B cell (primary cell): ENCODE measurements around the gene OR2AT4. TPM values are rescaled to one million over a fixed set of nuclear protein-coding genes. Genes with fewer than 3 reads are reported as not detected.
A peak's percentile ranks its signal among the peaks of the same experiment; 100 is the strongest.

Experiments used
- ATAC-seq: fragments of 200-7000 bp; cut with Tn5 transposase; one replicate; pipeline ENCODE4 v1.10.0; 2021; ENCODE audit warnings: low read depth, mild to moderate bottlenecking, moderate number of reproducible peaks, moderate library complexity
- CTCF ChIA-PET: fragments of 350-600 bp; sonication (Branson Sonifier 250); formaldehyde crosslinking; loops from one replicate; lab custom pipeline; 2021; ENCODE audit warnings: antibody characterized with exemption, inconsistent platforms; lab: Charles Lee
- POLR2A ChIA-PET: fragments of 350-600 bp; sonication (Branson Sonifier 250); formaldehyde crosslinking; loops from one replicate; lab custom pipeline; 2021; ENCODE audit warnings: antibody characterized with exemption; lab: Charles Lee
- DNase-seq: peaks from one replicate; pipeline ENCODE4 v3.0.0; 2013
- H2AFZ ChIP-seq: 2 replicates; pipeline ENCODE4 v1.6.1; 2012; ENCODE audit warnings: mild to moderate bottlenecking, low read depth, low read length; ENCODE audit not compliant: insufficient read depth, poor library complexity, severe bottlenecking
- H3K27ac ChIP-seq, 2 donors: 1 replicate in 1 of 2; 2 replicates in 1 of 2; pipeline ENCODE4 v1.5.1; 2012 to 2013; ENCODE audit warnings: low read length in 2 of 2, mild to moderate bottlenecking in 2 of 2, moderate library complexity in 1 of 2
- H3K27me3 ChIP-seq, 4 experiments: fragments of 200-600 bp in 1 of 4; sonication (generic) in 1 of 4; replicated peaks in 1 of 4; 1 replicate in 2 of 4; 2 replicates in 2 of 4; pipeline versions ENCODE4 v1.6.1 to v1.7.0; 2013 to 2016; ENCODE audit warnings: low read length in 3 of 4, mild to moderate bottlenecking in 2 of 4, mixed read lengths in 1 of 4, moderate library complexity in 1 of 4; ENCODE audit not compliant: insufficient read depth in 4 of 4, control insufficient read depth in 3 of 4; ENCODE audit errors: control extremely low read depth in 1 of 4
- H3K36me3 ChIP-seq, 2 experiments: replicated peaks in 1 of 2; 1 replicate in 1 of 2; 2 replicates in 1 of 2; pipeline versions ENCODE4 v1.6.1 to v1.7.1; 2013; ENCODE audit warnings: low read length in 1 of 2; ENCODE audit not compliant: insufficient read depth in 2 of 2, control insufficient read depth in 1 of 2; ENCODE audit errors: control extremely low read depth in 1 of 2, extremely low read depth in 1 of 2
- H3K4me1 ChIP-seq, 2 donors: fragments of 200-600 bp in 1 of 2; sonication (generic) in 1 of 2; 1 replicate in 1 of 2; 2 replicates in 1 of 2; pipeline versions ENCODE4 v1.5.1 to v1.6.1; 2013 to 2017; ENCODE audit warnings: low read length in 2 of 2; ENCODE audit not compliant: control insufficient read depth in 2 of 2, insufficient read depth in 2 of 2
- H3K4me2 ChIP-seq: replicated peaks from 2 replicates; pipeline ENCODE3; 2012; ENCODE audit warnings: mild to moderate bottlenecking, low read depth, low read length; ENCODE audit not compliant: poor library complexity, severe bottlenecking
- H3K4me3 ChIP-seq, 5 experiments: fragments of 200-600 bp in 1 of 5; sonication (generic) in 1 of 5; 1 replicate in 3 of 5; 2 replicates in 2 of 5; pipeline versions ENCODE4 v1.5.1 to v1.7.0; 2011 to 2016; ENCODE audit warnings: low read length in 4 of 5, mild to moderate bottlenecking in 4 of 5, low read depth in 2 of 5, control low read depth in 1 of 5, moderate library complexity in 1 of 5; ENCODE audit not compliant: insufficient read depth in 1 of 5; ENCODE audit errors: control extremely low read depth in 1 of 5, extremely low read depth in 1 of 5
- H3K79me2 ChIP-seq: fragments of 200-600 bp; sonication (generic); one replicate; pipeline ENCODE4 v1.6.0; 2016; ENCODE audit warnings: low read length; ENCODE audit not compliant: control insufficient read depth, insufficient read depth
- H3K9ac ChIP-seq: fragments of 200-600 bp; sonication (generic); 2 replicates; pipeline ENCODE4 v1.6.1; 2017; ENCODE audit warnings: mild to moderate bottlenecking, low read length, moderate library complexity
- H3K9me3 ChIP-seq, 3 donors: one replicate each; pipeline versions ENCODE4 v1.6.1 to v1.7.1; 2013; ENCODE audit warnings: low read length in 2 of 3; ENCODE audit not compliant: control insufficient read depth in 2 of 3, insufficient read depth in 1 of 3; ENCODE audit errors: control extremely low read depth in 1 of 3
- H4K20me1 ChIP-seq: 2 replicates; pipeline ENCODE4 v1.6.0; 2012; ENCODE audit warnings: mild to moderate bottlenecking, low read length; ENCODE audit not compliant: insufficient read depth, control insufficient read depth, poor library complexity, severe bottlenecking
- H3K27ac Mint-ChIP-seq: one replicate; pipeline ENCODE4 v1.8.0; 2021; ENCODE audit warnings: mixed read lengths
- H3K27me3 Mint-ChIP-seq: one replicate; pipeline ENCODE4 v1.8.0; 2021; ENCODE audit warnings: mixed read lengths
- H3K4me1 Mint-ChIP-seq: one replicate; pipeline ENCODE4 v1.8.0; 2021; ENCODE audit warnings: mixed read lengths
- H3K4me3 Mint-ChIP-seq: one replicate; pipeline ENCODE4 v1.8.0; 2021; ENCODE audit warnings: mixed read lengths
- H3K9me3 Mint-ChIP-seq: one replicate; pipeline ENCODE4 v1.8.0; 2022; ENCODE audit warnings: mixed read lengths; ENCODE audit not compliant: insufficient read depth
- CTCF ChIP-seq: fragments of 200-600 bp; IDR thresholded peaks from one replicate; pipeline ENCODE4 v1.8.0; 2022; ENCODE audit warnings: antibody characterized with exemption, mild to moderate bottlenecking
- EZH2 ChIP-seq: IDR thresholded peaks from 2 replicates; pipeline ENCODE4 v1.6.1; 2012; ENCODE audit warnings: borderline replicate concordance, low read depth, mild to moderate bottlenecking, moderate library complexity, low read length; ENCODE audit not compliant: insufficient read depth, poor library complexity, severe bottlenecking
- WGBS: methylation state at CpG from one replicate; pipeline ENCODE4 v1.1.5; 2013; ENCODE audit warnings: missing lambda C conversion rate; ENCODE audit not compliant: insufficient coverage; 5-methylcytosine and 5-hydroxymethylcytosine counted together
- intact Hi-C: fragments of 100-400 bp; cut with micrococcal nuclease; formaldehyde crosslinking; loops from one replicate; pipeline ENCODE4 v1.10.0; 2022
- polyA plus RNA-seq: library from polyadenylated mRNA; depleted of rRNA; stranded (reverse); fragments of >200 nt; gene quantifications from 2 replicates; pipeline ENCODE4 v1.2.3, GENCODE V29; 2012
- total RNA-seq, 2 donors: library from RNA; stranded (reverse); fragments of 120-200 nt in 1 of 2; gene quantifications; 1 replicate in 1 of 2; 2 replicates in 1 of 2; pipeline versions ENCODE4 v1.2.3 to v1.2.4, GENCODE V29; 2013 to 2022

The OR2AT4 gene
- total and polyA plus RNA-seq, 2 donors (not counting 1 experiment from before 2014, with no cell fraction given) = not detected

- DNase-seq (no peak), ATAC-seq (no peak)
- TF ChIP-seq CTCF (no peak), EZH2 (no peak)
- Mint-ChIP-seq H3K9me3 (peaks cover 6% of the 10 kb centered on the region), H3K27me3 (peaks cover 3% of the 10 kb centered on the region), H3K27ac (no peak overlapping the region), H3K4me1 (peaks cover 22% of the 10 kb centered on the region), H3K4me3 (no peak overlapping the region)
- Histone ChIP-seq H3K4me3 (no peak overlapping the region), H3K79me2 (no peaks in the 10 kb centered on the region), H3K9ac (no peak overlapping the region), H3K4me2 (no peak overlapping the region), H2AFZ (no peak overlapping the region), H3K27me3 (no peaks in the 10 kb centered on the region), H3K27ac (no peak overlapping the region), H3K36me3 (no peaks in the 10 kb centered on the region), H3K9me3 (peaks cover 1 to 7% (median 4%) of the 10 kb centered on the region in 3 donors), H3K4me1 (peaks cover 14 to 20% of the 10 kb centered on the region in 2 donors), H4K20me1 (no peaks in the 10 kb centered on the region)
- ChIA-PET POLR2A (no interaction called here), CTCF (no interaction called here)
- WGBS = no CpG with 5 or more reads among the region's 1 CpG
- intact Hi-C loops = no loop called here
Measured at GRCh38 chr11:75052457-75052856, 44.2 kb downstream of the OR2AT4 start.

GRCh38 chr11:75051043-75051442 is 45.6 kb downstream of the OR2AT4 start:
- no peak for DNase-seq
- no peak for ATAC-seq
- Histone ChIP-seq H3K4me1 (peaks cover 14 to 20% of the 10 kb centered on the region in 2 donors), H3K79me2 (no peaks in the 10 kb centered on the region), H3K27me3 (no peaks in the 10 kb centered on the region), H4K20me1 (no peaks in the 10 kb centered on the region), H3K36me3 (no peaks in the 10 kb centered on the region), H3K27ac (no peak overlapping the region), H3K4me3 (no peak overlapping the region), H2AFZ (peak overlapping the region; percentile 74), H3K9me3 (peaks cover 1 to 7% (median 4%) of the 10 kb centered on the region in 3 donors), H3K9ac (no peak overlapping the region), H3K4me2 (no peak overlapping the region)
- intact Hi-C loops = no loop called here
- peaks cover 22% of the 10 kb centered on the region for H3K4me1 Mint-ChIP-seq
- peaks cover 6% of the 10 kb centered on the region for H3K9me3 Mint-ChIP-seq
- ChIA-PET CTCF (interaction anchor here (0.6 kb wide), 1 partner anchor 64 kb away, joined by 4 read pairs; no protein-coding TSS in a partner anchor), POLR2A (no interaction called here)
- no peak for TF ChIP-seq EZH2
- no peak for TF ChIP-seq CTCF
- 52% methylated on average over 5 of the region's 5 CpGs for WGBS
- H3K27me3 Mint-ChIP-seq = peaks cover 3% of the 10 kb centered on the region
- H3K4me3 Mint-ChIP-seq = no peak overlapping the region
- H3K27ac Mint-ChIP-seq = no peak overlapping the region
